Measurements from ENCODE around the gene SGK2.

The SGK2 gene

DNA sequence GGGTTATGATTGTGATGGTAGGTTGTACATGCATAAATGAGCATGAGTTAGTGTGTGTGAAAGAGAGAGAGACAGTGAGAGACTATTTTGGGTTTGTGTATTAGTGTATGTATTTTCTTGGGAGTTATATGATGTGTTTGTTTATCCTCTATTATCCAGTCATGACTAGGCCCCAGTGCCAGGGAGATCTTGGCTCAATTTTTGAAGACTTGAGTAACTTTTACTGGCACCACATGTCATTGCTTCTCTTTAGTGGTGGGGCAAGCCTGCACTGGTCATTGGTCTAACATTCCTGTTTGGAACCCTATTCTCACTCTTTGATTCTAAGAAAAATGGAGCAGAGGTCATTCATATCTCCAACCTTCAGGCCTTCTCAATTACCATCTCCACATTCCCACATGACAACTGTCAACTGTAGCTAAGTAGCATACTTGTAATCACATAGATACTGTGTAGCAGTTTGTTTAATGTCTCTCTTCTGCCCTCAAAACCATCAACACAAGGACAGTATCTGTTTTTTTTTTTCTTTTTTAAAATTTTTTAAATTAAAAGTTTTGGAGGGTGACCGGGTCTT, 42.5 kb upstream of the SGK2 start:
- no peak for DNase-seq (ENCODE audit: extremely low read depth, low read depth)
- TF ChIP-seq, protein P1, sequence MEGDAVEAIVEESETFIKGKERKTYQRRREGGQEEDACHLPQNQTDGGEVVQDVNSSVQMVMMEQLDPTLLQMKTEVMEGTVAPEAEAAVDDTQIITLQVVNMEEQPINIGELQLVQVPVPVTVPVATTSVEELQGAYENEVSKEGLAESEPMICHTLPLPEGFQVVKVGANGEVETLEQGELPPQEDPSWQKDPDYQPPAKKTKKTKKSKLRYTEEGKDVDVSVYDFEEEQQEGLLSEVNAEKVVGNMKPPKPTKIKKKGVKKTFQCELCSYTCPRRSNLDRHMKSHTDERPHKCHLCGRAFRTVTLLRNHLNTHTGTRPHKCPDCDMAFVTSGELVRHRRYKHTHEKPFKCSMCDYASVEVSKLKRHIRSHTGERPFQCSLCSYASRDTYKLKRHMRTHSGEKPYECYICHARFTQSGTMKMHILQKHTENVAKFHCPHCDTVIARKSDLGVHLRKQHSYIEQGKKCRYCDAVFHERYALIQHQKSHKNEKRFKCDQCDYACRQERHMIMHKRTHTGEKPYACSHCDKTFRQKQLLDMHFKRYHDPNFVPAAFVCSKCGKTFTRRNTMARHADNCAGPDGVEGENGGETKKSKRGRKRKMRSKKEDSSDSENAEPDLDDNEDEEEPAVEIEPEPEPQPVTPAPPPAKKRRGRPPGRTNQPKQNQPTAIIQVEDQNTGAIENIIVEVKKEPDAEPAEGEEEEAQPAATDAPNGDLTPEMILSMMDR (IDR thresholded peaks at IDR 0.05; ENCODE audit: low read depth, low read length, missing control alignments), result no peak
- no peak overlapping the region for H3K4me3 ChIP-seq (replicated peaks; ENCODE audit: low read depth, low read length)

GRCh38 chr20:43520074-43520630, 38.7 kb upstream of the SGK2 start:
- DNase-seq (ENCODE audit: extremely low read depth, low read depth), result no peak
- H3K4me3 ChIP-seq (replicated peaks; ENCODE audit: low read depth, low read length), result no peak overlapping the region
- TF ChIP-seq, protein P1 (IDR thresholded peaks at IDR 0.05; ENCODE audit: low read depth, low read length, missing control alignments), result no peak

- TF ChIP-seq, protein P1 (IDR thresholded peaks at IDR 0.05; ENCODE audit: low read depth, low read length, missing control alignments), result no peak
- no peak for DNase-seq (ENCODE audit: extremely low read depth, low read depth)
- no peak overlapping the region for H3K4me3 ChIP-seq (replicated peaks; ENCODE audit: low read depth, low read length)
Measured at GRCh38 chr20:43525021-43525420, 33.8 kb upstream of the SGK2 start.

- no peak for DNase-seq (ENCODE audit: extremely low read depth, low read depth)
- no peak overlapping the region for H3K4me3 ChIP-seq (replicated peaks; ENCODE audit: low read depth, low read length)
- TF ChIP-seq, protein P1 (IDR thresholded peaks at IDR 0.05; ENCODE audit: low read depth, low read length, missing control alignments), result no peak
Measured at GRCh38 chr20:43528258-43528875, 30.5 kb upstream of the SGK2 start.

- TF ChIP-seq, protein P1 (IDR thresholded peaks at IDR 0.05; ENCODE audit: low read depth, low read length, missing control alignments), result no peak
- no peak for DNase-seq (ENCODE audit: extremely low read depth, low read depth)
- H3K4me3 ChIP-seq (replicated peaks; ENCODE audit: low read depth, low read length), result no peak overlapping the region
Measured at GRCh38 chr20:43529051-43529450, 29.8 kb upstream of the SGK2 start.

GRCh38 chr20:43529457-43530153, 29.2 kb upstream of the SGK2 start:
- H3K4me3 ChIP-seq (replicated peaks; ENCODE audit: low read depth, low read length), result no peak overlapping the region
- TF ChIP-seq, protein P1 (IDR thresholded peaks at IDR 0.05; ENCODE audit: low read depth, low read length, missing control alignments), result no peak
- no peak for DNase-seq (ENCODE audit: extremely low read depth, low read depth)

Data from HFF-Myc (cell line).